Heart right ventricle (tissue), 16 donors: ENCODE data around the gene RNASE7. TPM values are rescaled to one million over a fixed set of nuclear protein-coding genes. Genes with fewer than 3 reads are reported as not detected.

Experiments used
- ATAC-seq, 8 donors: fragments of 200-7000 bp; cut with Tn5 transposase; one replicate each; pipeline ENCODE4 v1.9.1; 2020; ENCODE audit warnings: mild to moderate bottlenecking in 8 of 8, moderate library complexity in 8 of 8, moderate number of reproducible peaks in 1 of 8
- DNase-seq, 2 donors: peaks; one replicate each; pipeline ENCODE4 v3.0.0-alpha.2; 2020
- H3K27ac ChIP-seq, 10 donors: fragments of 200-600 bp; sonication (generic) in 2 of 10; one replicate each; pipeline versions ENCODE4 v1.5.0 to v1.8.0; 2020 to 2022; ENCODE audit warnings: mild to moderate bottlenecking in 3 of 10
- H3K27me3 ChIP-seq, 7 donors: fragments of 200-600 bp; one replicate each; pipeline ENCODE4 v1.8.0; 2021 to 2022; ENCODE audit warnings: mild to moderate bottlenecking in 2 of 7
- H3K36me3 ChIP-seq, 9 donors: fragments of 200-600 bp; sonication (generic) in 1 of 9; one replicate each; pipeline versions ENCODE4 v1.5.0 to v1.8.0; 2020 to 2022; ENCODE audit warnings: mild to moderate bottlenecking in 2 of 9
- H3K4me1 ChIP-seq, 9 donors: fragments of 200-600 bp; sonication (generic) in 1 of 9; one replicate each; pipeline versions ENCODE4 v1.5.0 to v1.8.0; 2020 to 2022; ENCODE audit warnings: mild to moderate bottlenecking in 4 of 9
- H3K4me3 ChIP-seq, 10 donors: fragments of 200-600 bp; sonication (generic) in 2 of 10; one replicate each; pipeline versions ENCODE4 v1.5.0 to v1.8.0; 2020 to 2022; ENCODE audit warnings: mild to moderate bottlenecking in 7 of 10, moderate library complexity in 2 of 10
- H3K9me3 ChIP-seq, 11 donors: fragments of 200-600 bp in 10 of 11; sonication (generic) in 2 of 11; one replicate each; pipeline versions ENCODE4 v1.5.0 to v1.8.0; 2013 to 2022; ENCODE audit warnings: mild to moderate bottlenecking in 2 of 11, control low read depth in 1 of 11, moderate library complexity in 1 of 11
- WGBS, 2 donors: extraction: QIAGEN DNeasy Blood & Tissue Kit; methylation state at CpG; one replicate each; pipeline ENCODE4 v1.1.7; 2013; ENCODE audit warnings: inconsistent platforms in 1 of 2; 5-methylcytosine and 5-hydroxymethylcytosine counted together
- intact Hi-C, 10 donors: fragments of 100-400 bp; cut with DNase I; formaldehyde crosslinking; loops; one replicate each; pipeline versions ENCODE4 v1.11.1 to v1.14.2; 2022
- polyA plus RNA-seq, 2 donors: library from polyadenylated mRNA; stranded (reverse); fragments of 200-250 nt; gene quantifications; one replicate each; pipeline ENCODE4 v1.2.3, GENCODE V29; 2013
- total RNA-seq, 10 donors: library from RNA; stranded (reverse); fragmentation: NEBNext Ultra II Directional in 3 of 10; extraction: Animal tissue kit (Norgen Biotek cat#: 25700) in 3 of 10; gene quantifications; one replicate each; pipeline versions ENCODE4 v1.2.1 to v1.2.4, GENCODE V29; 2021 to 2023
- TF ChIP-seq, protein P1 (sequence below), 9 donors: fragments of 200-600 bp; sonication (generic) in 2 of 9; IDR thresholded peaks; one replicate each; pipeline versions ENCODE4 v1.5.0 to v1.8.0; 2021 to 2022; ENCODE audit warnings: antibody characterized with exemption in 9 of 9, mild to moderate bottlenecking in 5 of 9, moderate library complexity in 1 of 9
- donor health status: Arrhythmogenic right ventricular cardiomyopathy.
- donor health status: ischemic (EF 13 %, LVEDD 7.1; RV severe dilation, severe dysfunction).
- donor health status: healthy with polysubstance abuse.
- donor health status: DM: no; HTN: yes; CAD: no.
- donor health status: DM: no; HTN: no; CAD: no.
- donor health status: ischemic (EF 25% LVEDD 6.9; RV normal size, moderate dysfunction).
- donor health status: ischemic (EF 25% LVEDD 5.7; RV mildly dilated, moderate dysfunction).
- donor health status: healthy.
- donor health status: DM: yes; HTN: yes; CAD: no.
- donor health status: Ischemic cardiomyopathy.
- donor health status: ischemic (EF 35%, LVEDD 5.7; RV mildly dilated, moderate dysfunction).
- donor health status: nonischemic (EF 11% LVEDD 7.7; RV severe dilation, severe dysfunction).
- donor health status: DM: yes; HTN: yes; CAD: no.
- donor health status: PGD.
- donor health status: ischemic (EF 29% LVEDD 5.4; RV normal size, mild dysfunction).
- donor health status: nonischemic (EF 23%, LVEDD 6.1; RV moderate dilation, normal function).

RNASE7 gene
- total and polyA plus RNA-seq, 12 donors = 0.03 TPM; not detected in 11

DNA sequence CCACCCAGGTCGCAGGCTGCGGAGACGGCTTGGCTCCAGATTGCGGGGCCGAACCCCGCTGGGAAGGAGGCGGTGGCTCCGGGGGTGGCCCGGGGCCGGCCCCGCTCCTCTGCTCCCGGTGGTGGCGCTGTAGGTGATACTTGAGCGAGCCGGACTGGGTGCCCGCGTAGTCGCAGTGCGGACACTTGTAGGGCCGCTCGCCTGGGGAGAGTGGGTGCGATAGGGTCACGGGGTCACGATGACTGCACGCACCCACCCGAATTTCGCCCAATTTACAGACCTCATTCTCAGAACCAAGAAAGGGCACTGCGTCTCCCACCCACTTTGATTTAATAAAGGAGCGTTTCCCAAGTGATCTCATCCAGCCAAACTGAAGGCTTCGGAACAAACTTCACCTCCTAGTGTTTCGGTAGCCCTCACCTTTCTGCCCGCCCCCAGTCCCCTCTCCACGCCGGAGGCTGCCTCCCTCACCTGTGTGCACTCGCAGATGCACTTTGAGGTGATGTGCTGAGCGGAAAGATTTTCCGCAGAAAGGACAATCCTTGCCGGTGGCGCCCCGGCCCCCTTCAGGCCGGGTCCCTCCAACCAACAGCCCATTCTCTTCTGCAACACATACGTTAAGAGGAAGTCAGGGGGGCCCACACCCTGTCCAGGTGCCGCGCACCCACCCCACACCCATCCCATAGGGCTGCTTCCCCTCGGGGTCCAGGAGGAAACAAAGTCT is 48.9 kb downstream of the RNASE7 start:
- Histone ChIP-seq H3K9me3 (no peaks in the 10 kb centered on the region), H3K4me3 (no peak overlapping the region), H3K27ac (peak overlapping the region in 1 of 10 donors; percentile 21), H3K27me3 (no peaks in the 10 kb centered on the region), H3K36me3 (peaks cover 0 to 70% (median 36%) of the 10 kb centered on the region in 9 donors), H3K4me1 (peaks cover 0 to 33% (median 11%) of the 10 kb centered on the region in 9 donors)
- TF ChIP-seq, protein P1, sequence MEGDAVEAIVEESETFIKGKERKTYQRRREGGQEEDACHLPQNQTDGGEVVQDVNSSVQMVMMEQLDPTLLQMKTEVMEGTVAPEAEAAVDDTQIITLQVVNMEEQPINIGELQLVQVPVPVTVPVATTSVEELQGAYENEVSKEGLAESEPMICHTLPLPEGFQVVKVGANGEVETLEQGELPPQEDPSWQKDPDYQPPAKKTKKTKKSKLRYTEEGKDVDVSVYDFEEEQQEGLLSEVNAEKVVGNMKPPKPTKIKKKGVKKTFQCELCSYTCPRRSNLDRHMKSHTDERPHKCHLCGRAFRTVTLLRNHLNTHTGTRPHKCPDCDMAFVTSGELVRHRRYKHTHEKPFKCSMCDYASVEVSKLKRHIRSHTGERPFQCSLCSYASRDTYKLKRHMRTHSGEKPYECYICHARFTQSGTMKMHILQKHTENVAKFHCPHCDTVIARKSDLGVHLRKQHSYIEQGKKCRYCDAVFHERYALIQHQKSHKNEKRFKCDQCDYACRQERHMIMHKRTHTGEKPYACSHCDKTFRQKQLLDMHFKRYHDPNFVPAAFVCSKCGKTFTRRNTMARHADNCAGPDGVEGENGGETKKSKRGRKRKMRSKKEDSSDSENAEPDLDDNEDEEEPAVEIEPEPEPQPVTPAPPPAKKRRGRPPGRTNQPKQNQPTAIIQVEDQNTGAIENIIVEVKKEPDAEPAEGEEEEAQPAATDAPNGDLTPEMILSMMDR (IDR thresholded peaks at IDR 0.05) = no peak
- peak in 1 of 8 donors; percentile 5 for ATAC-seq
- peak in 1 of 2 donors; percentile 5 for DNase-seq
- WGBS, 2 donors = 91 to 94% methylated on average over 39 to 45 of the region's 45 CpGs
- intact Hi-C loops = loop anchor here in 7 of 10 donors (5.0 kb wide), 2 partner anchors 74 to 79 kb away; no protein-coding TSS in a partner anchor

GRCh38 chr14:21091821-21092272 is 49.7 kb downstream of the RNASE7 start:
- no peaks in the 10 kb centered on the region for H3K27me3 ChIP-seq
- 92 to 93% methylated on average over 36 to 42 of the region's 42 CpGs for WGBS, 2 donors

DNA sequence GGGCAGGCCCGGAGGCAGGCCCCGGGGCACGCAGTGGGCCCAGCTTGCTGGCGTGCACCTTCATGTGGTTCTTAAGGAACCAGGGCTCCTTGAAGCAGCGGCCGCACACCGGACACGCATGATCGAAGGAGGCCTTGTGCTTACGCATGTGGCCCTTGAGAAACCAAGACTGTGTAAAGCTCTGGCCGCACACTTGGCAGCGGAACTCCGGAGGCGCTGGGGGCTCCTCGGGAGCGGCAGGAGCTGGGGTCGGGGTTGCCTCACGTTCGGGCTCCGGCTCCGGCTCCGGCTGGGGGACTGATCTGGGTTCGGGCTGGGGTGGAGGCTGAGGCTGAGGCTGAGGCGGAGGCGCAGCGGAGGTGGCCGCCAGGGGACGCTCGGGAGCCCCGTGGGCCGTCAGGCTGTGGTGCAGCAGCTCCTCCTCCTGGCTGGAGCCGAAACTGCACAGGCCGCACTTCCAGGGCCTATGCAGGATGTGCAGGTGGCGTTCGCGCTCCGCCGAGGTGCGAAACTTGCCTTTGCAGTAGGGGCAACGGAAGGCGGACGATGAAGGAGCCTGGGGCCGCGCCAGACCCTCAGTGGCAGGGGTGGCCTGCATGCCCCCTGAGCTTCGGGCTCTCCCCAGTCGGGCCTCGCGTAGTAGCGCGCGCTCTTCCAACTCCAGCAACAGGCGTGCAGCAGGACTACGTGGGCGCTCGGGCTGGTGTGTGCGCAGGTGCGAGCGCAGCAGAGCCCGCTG is 50.3 kb downstream of the RNASE7 start:
- TF ChIP-seq, protein P1 (IDR thresholded peaks at IDR 0.05) = peak; percentile 99 to 100 (median 100)
- Histone ChIP-seq H3K4me1 (peaks cover 0 to 39% (median 17%) of the 10 kb centered on the region in 9 donors), H3K4me3 (no peak overlapping the region), H3K27me3 (no peaks in the 10 kb centered on the region), H3K27ac (peak overlapping the region in 3 of 10 donors; percentile 11 to 53 (median 28)), H3K9me3 (no peaks in the 10 kb centered on the region), H3K36me3 (peaks cover 0 to 57% (median 31%) of the 10 kb centered on the region in 9 donors)
- intact Hi-C loops = loop anchor here (1.0 to 5.0 kb wide), 7 partner anchors 14 to 80 kb away; no protein-coding TSS in a partner anchor
- ATAC-seq (peak; percentile 77 to 91 (median 86)), DNase-seq (peak; percentile 80 to 90)
- WGBS, 2 donors = 43 to 49% methylated on average over 56 to 59 of the region's 59 CpGs

More at GRCh38 chr14:21091821-21092272, 49.7 kb downstream of the RNASE7 start:
- Histone ChIP-seq H3K9me3 (no peaks in the 10 kb centered on the region), H3K4me3 (no peak overlapping the region), H3K27ac (peak overlapping the region in 2 of 10 donors; percentile 11 to 28), H3K36me3 (peaks cover 0 to 63% (median 33%) of the 10 kb centered on the region in 9 donors), H3K4me1 (peaks cover 0 to 35% (median 11%) of the 10 kb centered on the region in 9 donors)
- peak in 1 of 2 donors; percentile 5 for DNase-seq
- ATAC-seq = peak in 3 of 8 donors; percentile 0 to 40 (median 6)
- intact Hi-C loops = loop anchor here (1.0 to 5.0 kb wide), 7 partner anchors 14 to 80 kb away; no protein-coding TSS in a partner anchor
- TF ChIP-seq, protein P1 (IDR thresholded peaks at IDR 0.05) = no peak

DNA sequence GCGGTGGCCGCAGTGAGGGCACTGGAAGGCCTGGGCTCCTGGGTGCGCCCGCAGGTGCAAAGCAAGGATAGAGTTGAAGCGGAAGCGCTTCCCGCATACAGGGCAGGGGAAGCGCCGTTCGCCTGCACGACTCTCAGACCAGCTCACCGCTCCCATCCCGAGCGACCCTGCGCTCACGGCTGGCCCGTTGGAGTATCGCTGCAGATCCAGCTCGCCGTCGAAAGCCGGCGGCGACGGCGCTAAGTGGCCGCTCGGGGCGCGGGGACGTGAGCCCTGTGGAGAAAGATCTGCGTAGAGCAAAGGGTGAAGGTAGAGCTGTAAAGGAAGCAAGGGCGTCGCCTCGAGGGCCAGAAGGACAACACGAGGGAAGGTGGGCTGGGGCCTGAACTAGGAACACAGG is 50.9 kb downstream of the RNASE7 start:
- intact Hi-C loops = loop anchor here (2.0 to 5.0 kb wide), 4 partner anchors 24 to 81 kb away; no protein-coding TSS in a partner anchor
- DNase-seq = peak in 1 of 2 donors; percentile 4

More for the DNA sequence above, 50.9 kb downstream of the RNASE7 start:
- no peak overlapping the region for H3K27ac ChIP-seq
- H3K27me3 ChIP-seq = no peaks in the 10 kb centered on the region
- H3K4me3 ChIP-seq = no peak overlapping the region
- peaks cover 0 to 52% (median 31%) of the 10 kb centered on the region in 9 donors for H3K36me3 ChIP-seq
- TF ChIP-seq, protein P1 (IDR thresholded peaks at IDR 0.05) = no peak
- H3K9me3 ChIP-seq = no peaks in the 10 kb centered on the region
- peak in 1 of 8 donors; percentile 3 for ATAC-seq
- 75 to 76% methylated on average over 36 of the region's 36 CpGs for WGBS, 2 donors
- H3K4me1 ChIP-seq = peaks cover 0 to 44% (median 21%) of the 10 kb centered on the region in 9 donors
